H1 (cell line): ENCODE data around the gene PTX4. TPM values are rescaled to one million over a fixed set of nuclear protein-coding genes. Genes with fewer than 3 reads are reported as not detected.
A peak's percentile ranks its signal among the peaks of the same experiment; 100 is the strongest.

ENCODE experiments used
- CTCF ChIA-PET: fragments of 300-600 bp; sonication (Branson Sonifier 250); formaldehyde crosslinking; loops from one replicate; lab custom pipeline; 2021; ENCODE audit not compliant: partially characterized antibody; lab: Charles Lee
- POLR2A ChIA-PET: fragments of 300-600 bp; sonication (Branson Sonifier 250); formaldehyde crosslinking; loops from one replicate; lab custom pipeline; 2021; ENCODE audit warnings: inconsistent platforms; ENCODE audit not compliant: partially characterized antibody; lab: Charles Lee
- DNase-seq, 2 experiments: peaks; one replicate each; pipeline versions ENCODE4 v3.0.0 to v3.0.0-alpha.2; 2010 to 2022; ENCODE audit warnings: low spot score in 2 of 2, low read depth in 1 of 2, mixed read lengths in 1 of 2
- FAIRE-seq: peaks from 2 replicates; lab custom pipeline; 2011; peaks lifted over from hg19 to GRCh38; lab: Jason Lieb, UNC
- H2AFZ ChIP-seq: 2 replicates; pipeline ENCODE4 v1.8.1; 2012; ENCODE audit warnings: low read length, inconsistent platforms
- H2AK5ac ChIP-seq: 2 replicates; pipeline ENCODE4 v1.6.1; 2013; ENCODE audit warnings: low read depth, low read length
- H2BK120ac ChIP-seq: replicated peaks from 2 replicates; pipeline ENCODE3; 2013; ENCODE audit warnings: low read depth, low read length, inconsistent platforms
- H2BK12ac ChIP-seq: 2 replicates; pipeline ENCODE4 v1.6.1; 2013; ENCODE audit warnings: low read depth, low read length
- H2BK15ac ChIP-seq: 2 replicates; pipeline ENCODE4 v1.6.1; 2013; ENCODE audit warnings: low read length
- H2BK20ac ChIP-seq: 2 replicates; pipeline ENCODE4 v1.6.1; 2013; ENCODE audit warnings: low read length
- H2BK5ac ChIP-seq: 2 replicates; pipeline ENCODE4 v1.6.1; 2013; ENCODE audit warnings: low read depth, low read length
- H3K14ac ChIP-seq: 2 replicates; pipeline ENCODE4 v1.6.1; 2013; ENCODE audit warnings: inconsistent platforms; ENCODE audit not compliant: insufficient read length
- H3K18ac ChIP-seq: 2 replicates; pipeline ENCODE4 v1.6.1; 2013; ENCODE audit warnings: low read length; ENCODE audit errors: extremely low read depth
- H3K23ac ChIP-seq: 2 replicates; pipeline ENCODE4 v1.6.1; 2013; ENCODE audit warnings: inconsistent platforms; ENCODE audit not compliant: insufficient read length
- H3K23me2 ChIP-seq: 2 replicates; pipeline ENCODE4 v1.6.1; 2013; ENCODE audit warnings: low read depth, low read length
- H3K27ac ChIP-seq: 2 replicates; pipeline ENCODE4 v1.6.1; 2011; ENCODE audit warnings: low read depth, low read length, inconsistent platforms
- H3K27me3 ChIP-seq, 4 experiments: replicated peaks in 1 of 4; 1 replicate in 1 of 4; 2 replicates in 3 of 4; pipeline versions ENCODE4 v1.6.1 to v1.8.1; 2011 to 2013; ENCODE audit warnings: low read length in 3 of 4, mild to moderate bottlenecking in 3 of 4, inconsistent platforms in 2 of 4, mixed read lengths in 2 of 4, moderate library complexity in 1 of 4; ENCODE audit not compliant: control insufficient read depth in 3 of 4, insufficient read depth in 3 of 4; ENCODE audit errors: extremely low read depth in 1 of 4
- H3K36me3 ChIP-seq, 4 experiments: 2 replicates each; pipeline versions ENCODE4 v1.6.1 to v1.8.1; 2011 to 2013; ENCODE audit warnings: mild to moderate bottlenecking in 4 of 4, low read length in 3 of 4, moderate library complexity in 2 of 4, control low read depth in 1 of 4, inconsistent platforms in 1 of 4; ENCODE audit not compliant: insufficient read depth in 4 of 4, control insufficient read depth in 2 of 4
- H3K4ac ChIP-seq: replicated peaks from 2 replicates; pipeline ENCODE3; 2013; ENCODE audit warnings: low read length, low read depth, mixed read lengths, inconsistent platforms; ENCODE audit not compliant: insufficient read length
- H3K4me1 ChIP-seq, 4 experiments: replicated peaks in 1 of 4; 1 replicate in 1 of 4; 2 replicates in 3 of 4; pipeline versions ENCODE4 v1.6.1 to v1.8.1; 2011 to 2013; ENCODE audit warnings: low read length in 3 of 4, inconsistent platforms in 2 of 4, mixed read lengths in 1 of 4; ENCODE audit not compliant: insufficient read depth in 4 of 4, control insufficient read depth in 3 of 4
- H3K4me2 ChIP-seq, 2 experiments: 2 replicates each; pipeline versions ENCODE4 v1.6.1 to v1.8.1; 2011 to 2013; ENCODE audit warnings: low read depth in 2 of 2, low read length in 2 of 2, control low read depth in 1 of 2, inconsistent platforms in 1 of 2, mild to moderate bottlenecking in 1 of 2; ENCODE audit not compliant: insufficient read depth in 1 of 2
- H3K4me3 ChIP-seq, 4 experiments: fragments of 200-600, 300-600 bp in 1 of 4; sonication (generic), shearing (Covaris generic), sonication (Bioruptor Twin) in 1 of 4; 2 replicates each; pipeline versions ENCODE4 v1.5.1 to v1.8.1; 2011 to 2016; ENCODE audit warnings: low read length in 4 of 4, low read depth in 3 of 4, control low read depth in 2 of 4, inconsistent platforms in 2 of 4, mild to moderate bottlenecking in 2 of 4, mixed read lengths in 1 of 4, moderate library complexity in 1 of 4; ENCODE audit not compliant: insufficient read depth in 2 of 4; ENCODE audit errors: extremely low read depth in 1 of 4
- H3K56ac ChIP-seq: replicated peaks from 2 replicates; pipeline ENCODE3; 2013; ENCODE audit warnings: low read depth, mild to moderate bottlenecking, mixed read lengths, low read length, inconsistent platforms; ENCODE audit not compliant: insufficient read length
- H3K79me1 ChIP-seq: 2 replicates; pipeline ENCODE4 v1.6.1; 2013; ENCODE audit warnings: low read depth, low read length, control low read depth
- H3K79me2 ChIP-seq, 2 experiments: 2 replicates each; pipeline versions ENCODE4 v1.6.1 to v1.8.1; 2012 to 2013; ENCODE audit warnings: low read length in 2 of 2, mild to moderate bottlenecking in 2 of 2, inconsistent platforms in 1 of 2; ENCODE audit not compliant: insufficient read depth in 2 of 2, control insufficient read depth in 1 of 2
- H3K9ac ChIP-seq, 4 experiments: replicated peaks in 1 of 4; 1 replicate in 1 of 4; 2 replicates in 3 of 4; pipeline versions ENCODE4 v1.6.1 to v1.8.1; 2011 to 2013; ENCODE audit warnings: low read depth in 3 of 4, low read length in 3 of 4, control low read depth in 2 of 4, mild to moderate bottlenecking in 2 of 4, moderate library complexity in 2 of 4, inconsistent platforms in 1 of 4; ENCODE audit errors: extremely low read depth in 1 of 4
- H3K9me3 ChIP-seq, 2 experiments: 2 replicates each; pipeline versions ENCODE4 v1.6.1 to v1.8.1; 2012 to 2013; ENCODE audit warnings: mild to moderate bottlenecking in 2 of 2, moderate library complexity in 2 of 2, control low read depth in 1 of 2, inconsistent platforms in 1 of 2, low read depth in 1 of 2, low read length in 1 of 2, mixed read lengths in 1 of 2; ENCODE audit not compliant: insufficient read depth in 2 of 2
- H4K20me1 ChIP-seq, 2 experiments: replicated peaks in 1 of 2; 2 replicates each; pipeline versions ENCODE3 to v1.8.1; 2011 to 2013; ENCODE audit warnings: inconsistent platforms in 2 of 2, low read length in 2 of 2, mild to moderate bottlenecking in 1 of 2; ENCODE audit not compliant: insufficient read depth in 2 of 2, control insufficient read depth in 1 of 2
- H4K5ac ChIP-seq: 2 replicates; pipeline ENCODE4 v1.6.1; 2013; ENCODE audit warnings: low read length, low read depth, mixed read lengths, inconsistent platforms; ENCODE audit not compliant: insufficient read length
- H4K8ac ChIP-seq: 2 replicates; pipeline ENCODE4 v1.8.0; 2013; ENCODE audit warnings: mild to moderate bottlenecking, moderate library complexity, low read length, inconsistent platforms; ENCODE audit not compliant: insufficient read depth; ENCODE audit errors: extremely low read depth
- H4K91ac ChIP-seq: replicated peaks from 2 replicates; pipeline ENCODE3; 2013; ENCODE audit warnings: low read length, mixed read lengths, inconsistent platforms; ENCODE audit not compliant: insufficient read length
- EP300 ChIP-seq, 2 experiments: IDR thresholded peaks; 1 replicate in 1 of 2; 2 replicates in 1 of 2; pipeline ENCODE4 v1.6.1; 2011 to 2012; ENCODE audit warnings: low read depth in 2 of 2, low read length in 2 of 2, mild to moderate bottlenecking in 2 of 2, borderline replicate concordance in 1 of 2, inconsistent platforms in 1 of 2, moderate library complexity in 1 of 2
- GABPA ChIP-seq: IDR thresholded peaks from 2 replicates; pipeline ENCODE4 v1.6.1; 2011; ENCODE audit warnings: mild to moderate bottlenecking, low read length, moderate library complexity, borderline replicate concordance; ENCODE audit not compliant: insufficient read depth
- JUND ChIP-seq: IDR thresholded peaks from 2 replicates; pipeline ENCODE4 v1.6.1; 2011; ENCODE audit warnings: mild to moderate bottlenecking, improper control_type of control experiment, low read length
- NRF1 ChIP-seq: IDR thresholded peaks from 2 replicates; pipeline ENCODE4 v1.6.1; 2011; ENCODE audit warnings: mild to moderate bottlenecking, low read depth, low read length, improper control_type of control experiment
- RNF2 ChIP-seq: fragments of 200-900, 300-1000 bp; sonication (generic); IDR thresholded peaks from 2 replicates; pipeline ENCODE4 v1.7.1; 2016; ENCODE audit warnings: borderline replicate concordance, low read depth, mild to moderate bottlenecking, antibody characterized with exemption, low read length; ENCODE audit not compliant: poor library complexity, severe bottlenecking; ENCODE audit errors: missing control alignments
- WGBS, 2 experiments: shearing (Covaris generic) in 1 of 2; methylation state at CpG; one replicate each; pipeline versions ENCODE4 v1.1.6 to v1.1.7; 2013 to 2015; ENCODE audit warnings: low lambda C conversion rate in 2 of 2, mixed read lengths in 2 of 2, inconsistent platforms in 1 of 2, low coverage in 1 of 2, missing lambda C conversion rate in 1 of 2; ENCODE audit not compliant: insufficient replicate concordance in 2 of 2, insufficient coverage in 1 of 2, insufficient read length in 1 of 2; ENCODE audit errors: extremely low coverage in 1 of 2, missing lambda C conversion rate in 1 of 2; 5-methylcytosine and 5-hydroxymethylcytosine counted together
- polyA plus RNA-seq, 7 experiments: library from polyadenylated mRNA; depleted of rRNA in 3 of 7; stranded (reverse) in 5 of 7; unstranded in 2 of 7; fragments of >200 nt in 5 of 7; fragments of 200-250 nt in 2 of 7; gene quantifications; 1 replicate in 5 of 7; 2 replicates in 1 of 7; 4 replicates in 1 of 7; pipeline versions ENCODE4 v1.2.1 to v1.2.3, GENCODE V29; 2011 to 2013; ENCODE audit warnings: missing spikeins in 2 of 7, mixed read lengths in 2 of 7
- total RNA-seq: library from RNA; stranded (reverse); fragmentation: NEBNext Ultra II Directional; extraction: Animal tissue kit (Norgen Biotek cat#: 25700); gene quantifications from 2 replicates; pipeline ENCODE4 v1.2.1, GENCODE V29; 2021
- TF ChIP-seq, protein P1 (sequence below), 3 experiments: IDR thresholded peaks; 1 replicate in 2 of 3; 2 replicates in 1 of 3; pipeline versions ENCODE4 v1.5.1 to v1.6.1; 2011; ENCODE audit warnings: low read length in 3 of 3, mild to moderate bottlenecking in 3 of 3, inconsistent platforms in 2 of 3, low read depth in 1 of 3, moderate library complexity in 1 of 3; ENCODE audit not compliant: insufficient read depth in 1 of 3; ENCODE audit errors: control extremely low read depth in 1 of 3

PTX4 gene
- total and polyA plus RNA-seq, 2 of the 8 experiments (the other 6 are each of a cell fraction or from before 2014, with no cell fraction given), result not detected

DNA sequence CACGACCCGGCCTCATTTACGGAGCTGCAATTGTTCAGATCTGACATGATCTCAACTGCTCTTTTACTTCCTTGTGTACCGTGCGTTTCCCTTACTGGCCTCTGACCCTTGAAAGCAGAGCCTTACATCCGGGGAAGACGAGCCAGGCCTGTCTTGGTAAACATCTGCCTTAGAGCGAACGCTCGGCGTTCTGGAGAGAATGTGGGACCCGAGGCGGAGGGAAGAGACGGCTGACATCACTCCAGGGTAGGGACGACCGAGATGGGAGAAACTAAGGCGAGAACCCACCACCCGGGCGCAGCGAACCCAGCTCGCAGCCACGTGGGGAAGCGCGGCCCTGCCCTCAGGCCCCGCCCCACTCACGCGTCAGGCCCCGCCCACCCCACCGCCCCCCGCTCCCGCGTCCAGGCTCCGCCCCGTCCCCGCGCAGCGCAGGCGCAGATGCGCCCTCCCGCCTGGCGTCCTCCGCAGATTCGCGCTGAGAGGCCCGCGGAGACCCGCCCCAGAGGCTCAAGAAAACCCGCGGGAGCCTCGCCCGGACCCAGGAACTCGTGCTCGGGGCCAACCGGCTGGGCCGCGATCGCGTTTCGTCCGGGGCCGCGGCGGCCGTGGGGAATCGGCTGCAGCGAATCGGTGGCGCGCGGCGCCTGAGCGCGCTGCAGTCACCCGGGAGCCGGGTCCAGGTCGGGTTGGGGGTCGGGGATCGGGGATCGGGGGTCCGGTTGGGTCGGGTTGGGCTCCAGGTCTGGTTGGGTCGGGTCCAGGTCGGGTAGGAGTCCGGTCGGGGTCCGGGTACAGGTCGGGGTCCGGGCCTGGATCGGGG lies 4.4 kb upstream of the PTX4 start, which contains the start of gene TELO2:
TSS of gene TELO2 (plus strand) at position 438 of the 823 bp plus-strand sequence. CDS start 922 bp downstream, outside the sequence.
- Histone ChIP-seq H3K36me3 (peaks cover 11 to 32% (median 18%) of the 10 kb centered on the region in 4 experiments), H4K91ac (peak within 1 kb of the TSS; percentile 72), H2BK5ac (peak within 1 kb of the TSS; percentile 40; the same call in 1 of the 2 replicates), H3K9me3 (no peaks in the 10 kb centered on the region), H4K8ac (peak within 1 kb of the TSS; percentile 98), H2BK20ac (no peak within 1 kb of the TSS), H2AFZ (peak within 1 kb of the TSS; percentile 96), H3K27me3 (no peaks in the 10 kb centered on the region), H2AK5ac (peak within 1 kb of the TSS; percentile 34; the same call in 1 of the 2 replicates), H3K23me2 (peaks cover 9% of the 10 kb centered on the region), H3K4me2 (peak within 1 kb of the TSS; percentile 90 to 96), H2BK120ac (no peak within 1 kb of the TSS), H3K9ac (peak within 1 kb of the TSS; percentile 87 to 94 (median 92)), H3K27ac (peak within 1 kb of the TSS; percentile 97), H3K14ac (no peak within 1 kb of the TSS), H2BK12ac (peak within 1 kb of the TSS; percentile 22), H3K4me1 (peaks cover 0 to 8% (median 5%) of the 10 kb centered on the region in 4 experiments; a peak in 4 of 7 replicates), H3K56ac (peak within 1 kb of the TSS; percentile 75), H3K18ac (no peak within 1 kb of the TSS; the same call in 1 of the 2 replicates), H3K23ac (no peak within 1 kb of the TSS), H3K79me1 (peaks cover 3% of the 10 kb centered on the region), H2BK15ac (no peak within 1 kb of the TSS), H4K20me1 (peaks cover 3% of the 10 kb centered on the region in 2 experiments), H4K5ac (peak within 1 kb of the TSS; percentile 79), H3K79me2 (peaks cover 0 to 12% of the 10 kb centered on the region in 2 experiments; a peak in 1 of 4 replicates), H3K4me3 (peak within 1 kb of the TSS; percentile 86 to 93 (median 90)), H3K4ac (peak within 1 kb of the TSS; percentile 60)
- DNase-seq (peak; percentile 23 to 91), FAIRE-seq (peak; percentile 68)
- POLR2A ChIA-PET, result interaction anchor here (0.6 to 16.8 kb wide), 11 partner anchors 10 to 185 kb away, joined by 3 to 175 read pairs (median 5); partner anchors contain the start of genes CCDC154 and JPT2
- WGBS, 2 experiments, result 6% methylated on average over 22 of the region's 89 CpGs; no CpG with 5 or more reads in 1 of the 2 experiments
- CTCF ChIA-PET, result interaction anchor here (0.5 to 2.2 kb wide), 8 partner anchors 10 to 1170 kb away, joined by 3 to 7 read pairs (median 3); no protein-coding TSS in a partner anchor
- TF ChIP-seq, protein P1, sequence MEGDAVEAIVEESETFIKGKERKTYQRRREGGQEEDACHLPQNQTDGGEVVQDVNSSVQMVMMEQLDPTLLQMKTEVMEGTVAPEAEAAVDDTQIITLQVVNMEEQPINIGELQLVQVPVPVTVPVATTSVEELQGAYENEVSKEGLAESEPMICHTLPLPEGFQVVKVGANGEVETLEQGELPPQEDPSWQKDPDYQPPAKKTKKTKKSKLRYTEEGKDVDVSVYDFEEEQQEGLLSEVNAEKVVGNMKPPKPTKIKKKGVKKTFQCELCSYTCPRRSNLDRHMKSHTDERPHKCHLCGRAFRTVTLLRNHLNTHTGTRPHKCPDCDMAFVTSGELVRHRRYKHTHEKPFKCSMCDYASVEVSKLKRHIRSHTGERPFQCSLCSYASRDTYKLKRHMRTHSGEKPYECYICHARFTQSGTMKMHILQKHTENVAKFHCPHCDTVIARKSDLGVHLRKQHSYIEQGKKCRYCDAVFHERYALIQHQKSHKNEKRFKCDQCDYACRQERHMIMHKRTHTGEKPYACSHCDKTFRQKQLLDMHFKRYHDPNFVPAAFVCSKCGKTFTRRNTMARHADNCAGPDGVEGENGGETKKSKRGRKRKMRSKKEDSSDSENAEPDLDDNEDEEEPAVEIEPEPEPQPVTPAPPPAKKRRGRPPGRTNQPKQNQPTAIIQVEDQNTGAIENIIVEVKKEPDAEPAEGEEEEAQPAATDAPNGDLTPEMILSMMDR (IDR thresholded peaks at IDR 0.05; ENCODE audit: control extremely low read depth in 1 of 3, insufficient read depth in 1 of 3, low read depth in 1 of 3, low read length in 3 of 3), result no peak
- TF ChIP-seq JUND (no peak), GABPA (0 out of 2 replicates have a peak, but pooled peaks have one; percentile 27), EP300 (IDR thresholded peaks at IDR 0.05; ENCODE audit: borderline replicate concordance in 1 of 2, low read depth in 2 of 2, low read length in 2 of 2) (peak in 1 of 2 experiments; percentile 98; a peak in 1 of 3 replicates), NRF1 (peak; percentile 58), RNF2 (no peak)
